ENCODE results near the gene CEMP1. TPM values are rescaled to one million over a fixed set of nuclear protein-coding genes. Genes with fewer than 3 reads are reported as not detected.

CEMP1 gene
- total and polyA plus RNA-seq, 2 experiments from 2014 or later, result 0.31 to 7.5 TPM

DNA sequence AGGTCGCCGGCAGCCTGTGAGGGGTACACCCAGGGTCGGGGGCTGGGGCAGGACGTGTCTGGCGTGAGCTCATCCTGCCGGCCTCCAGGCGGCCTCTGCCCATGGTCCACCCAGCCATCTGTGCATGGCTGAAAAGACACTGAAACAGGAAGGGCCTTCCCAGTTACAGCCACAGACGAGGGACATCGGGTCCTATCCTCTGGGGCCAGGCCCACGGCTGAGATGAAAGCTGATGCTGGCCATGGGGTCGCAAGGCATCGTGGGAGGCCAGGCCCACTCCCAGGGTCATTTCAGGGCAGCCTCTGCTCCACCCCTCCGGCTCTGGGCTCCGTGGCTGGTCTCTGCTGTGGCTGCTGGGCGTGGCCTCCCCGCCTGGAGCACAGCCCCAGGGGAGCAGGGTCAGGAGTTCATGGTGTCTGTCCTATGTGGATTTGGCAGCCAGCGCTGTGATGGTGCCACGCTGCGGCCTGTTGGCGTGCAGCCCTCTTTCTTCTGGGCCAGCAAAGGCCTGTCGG, 34.0 kb downstream of the CEMP1 start:
- DNase-seq (ENCODE audit: low spot score) (no peak), ATAC-seq (no peak)
- Mint-ChIP-seq H3K27ac (no peak overlapping the region), H3K9me3 (no peaks in the 10 kb centered on the region), H3K4me1 (peaks cover 5% of the 10 kb centered on the region; the same call in 2 of the 3 replicates), H3K27me3 (ENCODE audit: insufficient read depth, low read depth, poor library complexity) (no peaks in the 10 kb centered on the region), H3K36me3 (ENCODE audit: low read depth) (peaks cover 8% of the 10 kb centered on the region; the same call in 2 of the 3 replicates), H3K4me3 (no peak overlapping the region)
- no peaks in the 10 kb centered on the region; the same call in 1 of the 2 replicates for H4K20me1 ChIP-seq (replicated peaks; ENCODE audit: insufficient read depth)
- TF ChIP-seq CREB1 (CRISPR knock-in tag; IDR thresholded peaks at IDR 0.05; ENCODE audit: low read depth), result no peak
- TF ChIP-seq EZH2 (IDR thresholded peaks at IDR 0.05; ENCODE audit: low read depth, unreplicated experiment), result no peak
- no peak for TF ChIP-seq EZH2phosphoT487 (IDR thresholded peaks at IDR 0.05; ENCODE audit: unreplicated experiment)
- no peak for TF ChIP-seq CTCF (conservative IDR thresholded peaks at IDR 0.05; ENCODE audit: low read depth in 2 of 2)
- TF ChIP-seq, protein P1, sequence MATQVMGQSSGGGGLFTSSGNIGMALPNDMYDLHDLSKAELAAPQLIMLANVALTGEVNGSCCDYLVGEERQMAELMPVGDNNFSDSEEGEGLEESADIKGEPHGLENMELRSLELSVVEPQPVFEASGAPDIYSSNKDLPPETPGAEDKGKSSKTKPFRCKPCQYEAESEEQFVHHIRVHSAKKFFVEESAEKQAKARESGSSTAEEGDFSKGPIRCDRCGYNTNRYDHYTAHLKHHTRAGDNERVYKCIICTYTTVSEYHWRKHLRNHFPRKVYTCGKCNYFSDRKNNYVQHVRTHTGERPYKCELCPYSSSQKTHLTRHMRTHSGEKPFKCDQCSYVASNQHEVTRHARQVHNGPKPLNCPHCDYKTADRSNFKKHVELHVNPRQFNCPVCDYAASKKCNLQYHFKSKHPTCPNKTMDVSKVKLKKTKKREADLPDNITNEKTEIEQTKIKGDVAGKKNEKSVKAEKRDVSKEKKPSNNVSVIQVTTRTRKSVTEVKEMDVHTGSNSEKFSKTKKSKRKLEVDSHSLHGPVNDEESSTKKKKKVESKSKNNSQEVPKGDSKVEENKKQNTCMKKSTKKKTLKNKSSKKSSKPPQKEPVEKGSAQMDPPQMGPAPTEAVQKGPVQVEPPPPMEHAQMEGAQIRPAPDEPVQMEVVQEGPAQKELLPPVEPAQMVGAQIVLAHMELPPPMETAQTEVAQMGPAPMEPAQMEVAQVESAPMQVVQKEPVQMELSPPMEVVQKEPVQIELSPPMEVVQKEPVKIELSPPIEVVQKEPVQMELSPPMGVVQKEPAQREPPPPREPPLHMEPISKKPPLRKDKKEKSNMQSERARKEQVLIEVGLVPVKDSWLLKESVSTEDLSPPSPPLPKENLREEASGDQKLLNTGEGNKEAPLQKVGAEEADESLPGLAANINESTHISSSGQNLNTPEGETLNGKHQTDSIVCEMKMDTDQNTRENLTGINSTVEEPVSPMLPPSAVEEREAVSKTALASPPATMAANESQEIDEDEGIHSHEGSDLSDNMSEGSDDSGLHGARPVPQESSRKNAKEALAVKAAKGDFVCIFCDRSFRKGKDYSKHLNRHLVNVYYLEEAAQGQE (IDR thresholded peaks at IDR 0.05; ENCODE audit: unreplicated experiment), result no peak
- no peak for TF ChIP-seq ZNF462 (CRISPR knock-in tag; IDR thresholded peaks at IDR 0.05)
- TF ChIP-seq STAT1 (IDR thresholded peaks at IDR 0.05; ENCODE audit: unreplicated experiment), result no peak
- TF ChIP-seq, protein P2, sequence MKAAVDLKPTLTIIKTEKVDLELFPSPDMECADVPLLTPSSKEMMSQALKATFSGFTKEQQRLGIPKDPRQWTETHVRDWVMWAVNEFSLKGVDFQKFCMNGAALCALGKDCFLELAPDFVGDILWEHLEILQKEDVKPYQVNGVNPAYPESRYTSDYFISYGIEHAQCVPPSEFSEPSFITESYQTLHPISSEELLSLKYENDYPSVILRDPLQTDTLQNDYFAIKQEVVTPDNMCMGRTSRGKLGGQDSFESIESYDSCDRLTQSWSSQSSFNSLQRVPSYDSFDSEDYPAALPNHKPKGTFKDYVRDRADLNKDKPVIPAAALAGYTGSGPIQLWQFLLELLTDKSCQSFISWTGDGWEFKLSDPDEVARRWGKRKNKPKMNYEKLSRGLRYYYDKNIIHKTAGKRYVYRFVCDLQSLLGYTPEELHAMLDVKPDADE (IDR thresholded peaks at IDR 0.05), result no peak
- no peak for TF ChIP-seq ZNF331 (CRISPR knock-in tag; IDR thresholded peaks at IDR 0.05; ENCODE audit: low read depth)
- TF ChIP-seq POLR2AphosphoS5 (IDR thresholded peaks at IDR 0.05; ENCODE audit: low read depth), result no peak
- TF ChIP-seq ZNF114 (CRISPR knock-in tag; IDR thresholded peaks at IDR 0.05), result no peak
- no peak for TF ChIP-seq JUNB (IDR thresholded peaks at IDR 0.05; ENCODE audit: unreplicated experiment)
- TF ChIP-seq NANOG (IDR thresholded peaks at IDR 0.05; ENCODE audit: borderline replicate concordance), result no peak
- no peak overlapping the region for H2AFZ ChIP-seq
- no peak overlapping the region for H3K4me3 ChIP-seq
- no peaks in the 10 kb centered on the region for H3F3A ChIP-seq (replicated peaks; ENCODE audit: low read depth)
- peaks cover 7% of the 10 kb centered on the region; the same call in 1 of the 2 replicates for H3K4me1 ChIP-seq (ENCODE audit: insufficient read depth)
- H3K9me2 ChIP-seq (ENCODE audit: insufficient read depth), result no peaks in the 10 kb centered on the region
- no peak overlapping the region for H3K4me2 ChIP-seq
- no peak overlapping the region for H3K27ac ChIP-seq (ENCODE audit: low read depth)
- no peaks in the 10 kb centered on the region for H3K27me3 ChIP-seq (ENCODE audit: insufficient read depth)
- no peaks in the 10 kb centered on the region for H3K36me3 ChIP-seq (ENCODE audit: insufficient read depth)
- no peaks in the 10 kb centered on the region for H3K79me2 ChIP-seq (replicated peaks; ENCODE audit: insufficient read depth)

All from GM23338 (cell line).